ENCODE results near the gene GMEB2.
"Not testable (repeated sequence)": the region's sequence is repeated elsewhere in the genome, so short reads cannot be mapped to it uniquely, and the experiment has no call there.

GMEB2 gene, protein sequence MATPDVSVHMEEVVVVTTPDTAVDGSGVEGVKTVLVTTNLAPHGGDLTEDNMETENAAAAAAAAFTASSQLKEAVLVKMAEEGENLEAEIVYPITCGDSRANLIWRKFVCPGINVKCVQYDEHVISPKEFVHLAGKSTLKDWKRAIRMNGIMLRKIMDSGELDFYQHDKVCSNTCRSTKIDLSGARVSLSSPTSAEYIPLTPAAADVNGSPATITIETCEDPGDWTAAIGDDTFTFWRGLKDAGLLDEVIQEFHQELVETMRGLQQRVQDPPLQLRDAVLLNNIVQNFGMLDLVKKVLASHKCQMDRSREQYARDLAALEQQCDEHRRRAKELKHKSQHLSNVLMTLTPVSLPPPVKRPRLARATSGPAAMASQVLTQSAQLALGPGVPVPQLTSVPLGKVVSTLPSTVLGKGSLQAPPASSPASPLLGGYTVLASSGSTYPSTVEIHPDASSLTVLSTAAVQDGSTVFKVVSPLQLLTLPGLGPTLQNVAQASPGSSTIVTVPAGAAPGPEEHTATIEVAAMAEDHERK

DNA sequence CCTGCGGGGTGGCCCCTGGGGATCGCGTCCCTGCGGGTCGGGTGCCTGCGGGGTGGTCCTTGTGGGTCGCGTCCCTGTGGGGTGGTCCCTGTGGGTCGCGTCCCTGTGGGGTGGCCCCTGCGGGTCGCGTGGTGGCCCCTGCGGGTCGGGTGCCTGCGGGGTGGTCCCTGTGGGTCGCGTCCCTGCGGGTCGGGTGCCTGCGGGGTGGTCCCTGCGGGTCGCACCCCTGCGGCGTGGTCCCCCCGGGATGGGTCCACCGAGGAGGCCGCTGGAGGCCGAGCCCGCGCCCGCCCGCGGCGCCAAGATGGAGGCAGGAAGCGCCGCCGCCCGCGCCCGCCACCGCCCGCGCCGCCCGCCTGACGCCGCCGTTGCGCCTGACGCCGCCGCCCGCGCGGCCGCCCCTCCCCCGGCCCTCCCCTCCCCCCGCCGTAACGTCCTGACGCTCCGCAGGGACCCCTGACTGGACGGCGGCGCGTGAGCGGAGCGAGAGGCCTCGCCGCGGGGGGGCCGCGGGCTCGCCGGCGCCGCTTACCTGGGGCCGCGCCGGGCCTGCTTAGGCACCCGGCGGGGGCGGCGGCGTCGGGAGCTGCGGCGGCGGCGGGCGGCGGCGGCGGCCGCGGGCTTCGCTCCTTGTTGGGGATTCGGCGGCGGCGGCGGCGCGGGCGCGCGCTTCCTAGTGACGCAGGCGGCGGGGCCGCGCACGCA lies at the start of gene GMEB2:
Gene GMEB2 (minus strand): TSS at position 678 of the 705 bp plus-strand sequence. CDS start 7,704 bp downstream, outside the sequence.
- peak; percentile 52 for DNase-seq

DNA sequence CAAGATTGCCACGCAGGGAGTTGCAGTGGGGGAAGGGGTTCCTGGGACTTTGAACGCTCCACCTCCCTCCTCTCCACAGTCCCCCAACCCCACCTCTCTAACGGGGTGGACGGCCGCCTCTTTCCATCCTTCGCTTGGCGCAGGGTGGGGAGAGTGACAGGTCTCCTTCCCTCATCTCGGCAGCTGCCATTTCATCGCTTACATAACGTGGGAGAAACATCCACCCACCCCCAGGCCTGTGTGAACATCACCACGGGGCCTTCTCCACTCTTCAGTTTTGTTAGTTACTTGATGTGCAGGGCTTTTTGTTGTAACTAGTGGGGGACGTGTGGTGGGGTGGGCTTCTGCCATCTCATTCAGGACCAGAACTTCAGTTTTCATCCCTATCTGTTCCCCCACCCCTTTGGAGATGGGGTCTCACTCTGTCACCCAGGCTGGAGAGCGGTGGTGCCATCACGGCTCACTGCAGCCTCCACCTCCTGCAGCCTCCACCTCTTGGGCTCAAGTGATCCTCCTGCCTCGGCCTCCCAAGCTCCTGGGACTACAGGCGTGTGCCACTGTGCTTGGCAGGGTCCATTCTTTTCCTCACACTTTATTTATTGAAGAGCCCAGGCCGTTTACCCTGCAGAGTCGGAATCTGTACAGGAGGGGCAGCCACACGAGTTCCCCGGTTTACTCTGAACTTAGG lies 48.9 kb upstream of the GMEB2 start:
- no peak for DNase-seq

GRCh38 chr20:63673951-63674350 lies 47.0 kb upstream of the GMEB2 start:
- no peak for DNase-seq

GRCh38 chr20:63672666-63673065 lies 45.8 kb upstream of the GMEB2 start:
- DNase-seq, result no peak

DNA sequence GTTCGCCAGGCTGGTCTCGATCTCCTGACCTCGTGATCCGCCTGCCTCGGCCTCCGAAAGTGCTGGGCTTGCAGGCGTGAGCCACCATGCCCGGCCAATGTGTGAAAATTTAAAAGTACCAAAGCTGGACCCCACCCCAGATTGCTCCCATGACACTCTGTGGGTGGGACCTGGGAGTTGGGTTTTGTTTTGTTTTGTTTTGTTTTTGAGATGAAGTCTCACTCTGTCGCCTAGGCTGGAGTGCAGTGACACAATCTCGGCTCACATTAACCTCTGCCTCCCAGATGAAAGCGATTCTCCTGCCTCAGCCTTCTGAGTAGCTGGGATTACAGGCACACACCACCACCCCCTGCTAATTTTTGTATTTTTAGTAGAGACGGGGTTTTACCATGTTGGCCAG lies 44.8 kb upstream of the GMEB2 start:
- not testable (repeated sequence) for DNase-seq

GRCh38 chr20:63668351-63668750 lies 41.5 kb upstream of the GMEB2 start:
- no peak for DNase-seq

DNA sequence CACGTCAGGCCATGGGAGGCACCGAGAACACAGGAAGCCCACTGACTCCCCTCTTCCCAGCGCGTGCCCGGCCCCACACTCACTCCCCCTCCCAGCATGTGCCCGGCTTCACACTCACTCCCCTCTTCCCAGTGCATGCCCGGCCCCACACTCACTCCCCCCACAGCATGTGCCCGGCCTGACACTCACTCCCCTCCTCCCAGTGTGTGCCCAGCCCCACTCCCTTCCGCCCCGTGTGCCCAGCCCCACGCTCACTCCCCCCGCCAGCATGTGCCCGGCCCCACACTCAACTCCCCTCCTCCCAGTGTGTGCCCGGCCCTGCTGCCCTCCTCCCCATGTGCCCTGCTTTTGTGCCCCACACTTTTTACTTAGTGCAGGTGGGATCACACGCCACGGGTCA lies 41.0 kb upstream of the GMEB2 start:
- DNase-seq, result no peak

GRCh38 chr20:63665708-63666107 lies 38.8 kb upstream of the GMEB2 start:
- DNase-seq, result no peak

DNA sequence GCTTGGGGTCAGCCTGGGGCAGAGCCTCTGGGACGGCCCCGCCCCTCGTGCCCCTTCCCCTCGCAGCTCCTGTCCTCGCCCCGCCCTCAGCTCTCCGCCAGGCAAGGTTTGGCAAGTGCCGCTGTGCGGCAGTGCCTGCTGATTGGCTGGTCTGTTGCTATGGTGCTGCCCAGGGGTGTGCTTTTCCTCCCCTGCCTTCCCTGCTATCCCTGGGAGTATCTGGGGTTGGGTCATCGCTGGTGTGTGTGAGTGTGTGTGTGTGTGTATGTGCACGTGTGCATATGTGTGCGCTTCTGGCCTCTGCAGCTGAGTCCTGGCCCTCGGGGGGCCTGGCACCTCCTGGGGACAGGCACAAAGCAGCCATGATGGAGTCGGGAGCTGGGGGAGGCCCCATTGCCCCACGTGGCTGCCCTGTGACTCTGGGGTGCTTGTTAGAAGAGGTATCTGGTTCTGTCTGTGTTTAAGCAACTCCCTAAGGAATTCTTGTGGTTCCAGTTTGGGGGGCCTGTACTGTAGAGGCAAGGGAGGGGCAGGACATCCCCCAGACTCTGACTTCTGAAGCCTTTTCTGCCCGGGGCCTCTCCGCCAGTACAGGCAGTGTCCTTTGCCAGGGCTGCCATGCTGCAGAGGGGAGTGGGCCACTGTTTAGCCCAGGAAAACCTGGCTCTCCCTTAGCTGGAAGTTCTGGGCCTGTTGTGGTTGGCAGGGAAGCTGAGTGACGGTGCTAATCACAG lies 38.1 kb upstream of the GMEB2 start:
- DNase-seq, result no peak

DNA sequence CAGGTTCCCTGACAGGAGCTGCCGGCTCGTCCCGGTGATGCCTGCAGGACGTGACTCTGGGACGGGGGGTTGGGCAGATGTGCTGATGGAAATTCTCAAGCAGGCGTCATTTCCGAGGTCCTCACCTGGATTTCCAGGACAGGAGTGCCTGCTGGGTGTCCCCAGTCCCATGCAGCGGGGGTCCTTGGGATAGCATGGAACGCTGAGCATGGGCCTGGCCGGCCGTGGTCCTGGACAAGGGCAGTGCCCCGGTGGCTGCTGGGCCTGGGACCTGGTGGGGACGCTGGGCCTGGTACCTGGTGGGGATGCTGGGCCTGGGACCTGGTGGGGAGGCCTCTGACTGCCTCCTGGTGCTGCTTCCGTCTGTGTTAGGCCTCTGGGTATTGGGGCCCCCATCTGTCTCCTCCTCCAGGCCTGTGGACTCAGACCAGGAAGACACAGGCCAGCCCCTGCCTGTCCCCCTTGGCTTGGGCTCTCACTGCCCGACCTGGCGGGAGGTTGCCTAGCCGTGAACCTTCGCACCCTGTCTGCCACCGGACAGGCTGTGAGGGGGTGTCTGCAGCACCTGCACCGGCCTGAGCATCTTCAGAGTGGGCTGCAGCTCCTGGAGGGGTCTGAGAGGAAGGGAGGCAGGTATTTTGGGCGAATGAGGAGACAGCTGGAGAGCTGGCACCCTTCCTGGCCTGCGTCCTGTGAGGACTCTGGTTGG lies 37.4 kb upstream of the GMEB2 start:
- DNase-seq, result no peak

GRCh38 chr20:63663332-63664066 lies 36.6 kb upstream of the GMEB2 start:
- no peak for DNase-seq

DNA sequence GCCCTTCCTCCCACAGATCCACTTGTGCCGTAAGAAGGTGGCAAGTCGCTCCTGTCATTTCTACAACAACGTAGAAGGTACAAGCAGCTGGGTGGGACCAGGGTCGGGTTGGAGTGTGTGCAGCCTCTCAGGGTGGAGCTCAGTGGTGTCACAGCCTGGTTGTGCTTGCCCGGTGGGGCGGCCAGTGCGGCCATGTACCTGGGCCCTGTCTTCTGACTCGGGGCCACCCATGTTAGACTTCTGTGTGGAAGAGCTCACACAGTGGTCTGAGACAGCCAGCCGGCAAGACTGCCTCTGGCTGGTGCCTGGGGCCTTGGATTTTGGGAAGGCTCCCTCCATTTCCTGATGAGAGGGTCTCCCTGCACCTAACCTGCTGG lies 35.9 kb upstream of the GMEB2 start:
- DNase-seq, result no peak

DNA sequence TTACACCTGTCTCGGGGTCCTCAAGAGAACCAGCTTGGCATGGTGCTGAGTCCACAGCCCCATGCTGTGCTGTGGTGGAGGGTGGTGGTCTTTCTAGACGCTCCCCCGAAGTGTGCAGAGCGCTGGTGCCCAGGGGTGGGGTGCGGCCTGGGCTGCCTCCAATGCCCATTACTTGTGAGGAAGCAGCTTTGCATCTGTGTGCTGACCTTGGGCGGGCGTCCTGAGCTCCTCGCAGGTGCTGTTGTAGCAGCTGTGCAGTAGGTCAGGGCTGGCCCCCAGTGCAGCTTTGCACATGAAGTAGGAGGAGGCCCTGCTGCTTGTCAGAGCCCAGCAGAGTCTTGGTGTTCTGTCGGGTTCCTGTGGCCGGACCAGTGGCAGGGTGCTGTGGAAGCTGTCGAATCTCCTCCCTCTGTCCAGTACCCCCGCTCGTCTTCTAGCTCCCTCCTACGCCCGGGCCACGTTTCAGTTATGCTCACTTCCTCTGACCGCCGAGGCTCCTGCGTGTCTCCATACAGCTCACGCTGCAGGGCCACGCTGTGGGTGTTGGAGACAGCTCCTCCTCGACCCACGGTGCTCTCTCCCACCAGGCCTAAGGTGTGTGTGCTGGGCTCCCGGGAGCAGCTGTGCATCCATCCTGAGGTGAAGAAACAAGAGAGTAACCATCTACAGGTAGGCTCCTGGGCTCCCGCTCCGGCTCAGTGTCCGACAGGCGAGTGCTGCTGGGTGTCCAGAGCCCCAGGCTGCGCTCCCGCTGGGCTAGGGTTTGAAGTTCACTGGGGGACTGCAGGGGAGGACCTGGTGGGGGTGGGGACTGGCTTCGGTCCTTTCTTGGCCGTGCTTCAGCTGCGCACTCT lies 35.3 kb upstream of the GMEB2 start:
- no peak for DNase-seq

DNA sequence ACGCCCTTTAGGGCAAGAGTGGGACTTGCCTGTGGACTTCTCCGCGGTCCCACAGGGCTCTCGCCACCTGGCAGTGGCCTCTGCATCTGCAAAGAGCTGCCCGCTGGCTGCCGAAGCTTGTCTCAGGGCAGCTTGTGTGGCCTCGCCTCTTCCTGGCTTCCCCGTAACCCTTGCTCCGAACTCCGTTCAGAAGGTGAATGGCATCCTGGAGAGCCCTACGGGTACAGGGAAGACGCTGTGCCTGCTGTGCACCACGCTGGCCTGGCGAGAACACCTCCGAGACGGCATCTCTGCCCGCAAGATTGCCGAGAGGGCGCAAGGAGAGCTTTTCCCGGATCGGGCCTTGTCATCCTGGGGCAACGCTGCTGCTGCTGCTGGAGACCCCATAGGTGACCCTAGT lies 34.2 kb upstream of the GMEB2 start:
- no peak for DNase-seq

DNA sequence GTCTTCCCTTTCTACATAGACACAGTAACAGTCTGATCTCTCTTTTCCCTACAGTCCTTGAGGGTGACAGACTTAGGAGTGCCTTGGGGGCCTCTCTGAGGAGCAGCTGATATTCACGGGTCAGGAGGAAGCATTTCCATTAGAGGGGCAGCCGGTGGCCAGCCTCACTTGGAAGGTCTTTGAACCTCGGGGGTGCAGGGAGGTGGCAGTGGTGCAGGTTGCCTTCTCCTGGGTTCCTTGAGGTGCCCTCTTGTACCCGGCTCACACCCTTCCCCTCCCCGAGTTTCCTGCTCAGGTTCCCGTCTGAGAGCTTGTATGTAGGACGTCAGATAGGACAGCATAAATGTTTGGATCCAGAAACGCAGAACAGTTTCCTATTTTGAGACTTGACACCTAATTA lies 33.7 kb upstream of the GMEB2 start:
- no peak for DNase-seq

- DNase-seq, result not testable (repeated sequence)
These were observed 33.3 kb upstream of the GMEB2 start for GRCh38 chr20:63660174-63660573.

DNA sequence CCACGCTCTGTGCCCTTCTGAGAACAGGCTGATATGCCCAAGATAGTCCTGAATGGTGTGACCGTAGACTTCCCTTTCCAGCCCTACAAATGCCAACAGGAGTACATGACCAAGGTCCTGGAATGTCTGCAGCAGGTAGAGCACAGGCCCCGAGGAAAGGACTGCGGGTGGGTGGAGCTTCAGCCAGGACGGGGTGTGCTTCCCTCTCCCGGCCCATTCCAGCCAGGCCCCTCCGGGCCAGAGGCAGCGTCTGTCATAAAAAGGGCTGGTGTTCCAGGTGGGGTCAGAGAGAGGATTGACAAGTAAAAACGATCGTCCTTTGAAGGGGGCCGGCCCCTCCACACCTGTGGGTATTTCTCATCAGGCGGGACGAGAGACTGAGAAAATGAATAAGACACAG lies 32.5 kb upstream of the GMEB2 start:
- no peak for DNase-seq

DNA sequence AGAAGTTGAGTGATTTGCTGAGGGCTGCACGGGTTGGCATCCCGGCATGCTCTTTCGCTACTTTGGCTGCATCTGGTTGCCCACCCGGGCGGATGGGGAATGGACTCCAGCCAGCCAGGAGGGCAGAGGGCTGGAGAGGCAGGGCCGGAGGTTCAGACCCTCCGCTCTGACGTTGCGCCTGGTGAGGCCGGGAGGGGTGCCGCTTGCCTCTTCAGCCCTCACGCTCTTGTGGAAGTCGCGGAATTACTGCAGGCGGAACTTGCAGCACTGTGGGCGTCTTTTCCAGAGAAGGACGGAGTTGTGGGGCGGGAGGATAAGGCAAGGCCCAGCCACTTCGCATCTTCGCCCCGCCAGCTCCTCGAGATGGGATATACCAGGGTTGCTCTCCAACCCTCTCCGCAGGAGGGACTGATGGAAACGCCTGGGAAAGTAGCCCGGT lies 31.9 kb upstream of the GMEB2 start:
- no peak for DNase-seq

DNA sequence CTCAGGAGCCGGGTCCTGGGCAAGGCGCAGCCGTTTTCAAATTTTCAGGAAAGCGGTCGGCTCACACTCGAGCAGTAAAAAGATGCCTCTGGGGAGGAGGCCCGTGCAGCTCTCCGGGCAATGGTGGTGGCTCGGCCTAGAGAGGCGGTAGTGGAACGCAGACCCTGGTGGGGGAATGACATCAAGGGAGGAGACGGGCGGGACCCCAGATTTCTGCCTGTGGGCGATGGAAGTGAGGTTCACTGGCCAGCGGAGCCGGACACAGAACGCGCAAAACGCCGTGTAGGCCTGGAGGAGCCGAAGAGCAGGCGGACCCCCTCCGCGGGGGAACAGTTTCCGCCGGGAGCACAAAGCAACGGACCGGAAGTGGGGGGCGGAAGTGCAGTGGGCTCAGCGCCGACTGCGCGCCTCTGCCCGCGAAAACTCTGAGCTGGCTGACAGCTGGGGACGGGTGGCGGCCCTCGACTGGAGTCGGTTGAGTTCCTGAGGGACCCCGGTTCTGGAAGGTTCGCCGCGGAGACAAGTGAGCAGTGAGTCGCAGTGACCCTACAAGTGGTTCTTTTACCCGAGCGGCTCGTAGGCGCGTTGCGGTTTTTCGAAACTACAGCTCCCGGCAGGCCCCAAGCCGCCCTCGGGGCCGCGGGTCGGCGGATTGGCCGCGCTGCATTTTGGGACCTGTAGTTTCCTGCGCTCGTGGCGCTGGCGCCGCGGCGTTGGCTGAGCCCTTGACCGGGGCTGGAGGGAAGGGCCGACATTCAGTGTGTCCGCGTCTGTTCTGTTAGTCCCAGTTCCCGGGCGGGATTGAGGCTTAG lies 31.2 kb upstream of the GMEB2 start, which contains the start of gene RTEL1:
Gene RTEL1 (plus strand): TSS at position 376 of the 812 bp plus-strand sequence. CDS start 1,091 bp downstream, outside the sequence.
- DNase-seq, result peak; percentile 85

Measured in DMS79 (cell line).